ENCODE data around the gene CNTNAP2. TPM values are rescaled to one million over a fixed set of nuclear protein-coding genes. Genes with fewer than 3 reads are reported as not detected.

Gene CNTNAP2
- total RNA-seq, 2 donors from 2014 or later = 171 to 228 TPM

DNA sequence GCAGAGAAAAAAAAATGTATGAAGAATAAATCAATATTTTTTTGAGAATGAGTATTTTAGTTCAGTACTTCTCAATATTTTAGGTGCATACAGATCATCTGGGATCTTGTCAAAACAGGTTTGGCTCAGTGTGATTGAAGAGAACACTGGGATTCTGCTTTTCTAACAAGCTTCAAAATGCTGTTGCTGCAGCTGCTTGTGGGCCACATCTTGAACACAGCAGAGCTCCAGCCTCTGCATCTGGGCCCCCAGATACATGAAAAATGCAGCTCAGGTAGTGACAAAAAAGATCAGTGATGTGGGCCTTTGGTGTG is 1296.9 kb downstream of the CNTNAP2 start:
- no peak overlapping the region for H3K27ac Mint-ChIP-seq
- Histone ChIP-seq H3K27ac (ENCODE audit: low read depth, low read length) (no peak overlapping the region), H3K9ac (ENCODE audit: extremely low read depth, low read length, poor library complexity, severe bottlenecking) (no peak overlapping the region), H3K4me1 (ENCODE audit: control insufficient read depth, insufficient read depth, low read length) (peaks cover 4% of the 10 kb centered on the region), H3K36me3 (ENCODE audit: control insufficient read depth, insufficient read depth, low read length) (no peaks in the 10 kb centered on the region), H3K27me3 (ENCODE audit: control insufficient read depth, insufficient read depth, low read length, poor library complexity, severe bottlenecking) (no peaks in the 10 kb centered on the region), H3K4me3 (ENCODE audit: low read length) (no peak overlapping the region), H3K9me3 (ENCODE audit: control insufficient read depth, low read length) (no peaks in the 10 kb centered on the region)
- H3K36me3 Mint-ChIP-seq (ENCODE audit: low read depth) = no peaks in the 10 kb centered on the region
- TF ChIP-seq, protein P1, sequence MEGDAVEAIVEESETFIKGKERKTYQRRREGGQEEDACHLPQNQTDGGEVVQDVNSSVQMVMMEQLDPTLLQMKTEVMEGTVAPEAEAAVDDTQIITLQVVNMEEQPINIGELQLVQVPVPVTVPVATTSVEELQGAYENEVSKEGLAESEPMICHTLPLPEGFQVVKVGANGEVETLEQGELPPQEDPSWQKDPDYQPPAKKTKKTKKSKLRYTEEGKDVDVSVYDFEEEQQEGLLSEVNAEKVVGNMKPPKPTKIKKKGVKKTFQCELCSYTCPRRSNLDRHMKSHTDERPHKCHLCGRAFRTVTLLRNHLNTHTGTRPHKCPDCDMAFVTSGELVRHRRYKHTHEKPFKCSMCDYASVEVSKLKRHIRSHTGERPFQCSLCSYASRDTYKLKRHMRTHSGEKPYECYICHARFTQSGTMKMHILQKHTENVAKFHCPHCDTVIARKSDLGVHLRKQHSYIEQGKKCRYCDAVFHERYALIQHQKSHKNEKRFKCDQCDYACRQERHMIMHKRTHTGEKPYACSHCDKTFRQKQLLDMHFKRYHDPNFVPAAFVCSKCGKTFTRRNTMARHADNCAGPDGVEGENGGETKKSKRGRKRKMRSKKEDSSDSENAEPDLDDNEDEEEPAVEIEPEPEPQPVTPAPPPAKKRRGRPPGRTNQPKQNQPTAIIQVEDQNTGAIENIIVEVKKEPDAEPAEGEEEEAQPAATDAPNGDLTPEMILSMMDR (conservative IDR thresholded peaks at IDR 0.05) = no peak
- DNase-seq = no peak
- H3K27me3 Mint-ChIP-seq (ENCODE audit: insufficient read depth) = no peaks in the 10 kb centered on the region
- H3K4me3 Mint-ChIP-seq = no peak overlapping the region
- peaks cover 7% of the 10 kb centered on the region for H3K9me3 Mint-ChIP-seq
- H3K4me1 Mint-ChIP-seq = peaks cover 4% of the 10 kb centered on the region

GRCh38 chr7:147415991-147416390 is 1299.4 kb downstream of the CNTNAP2 start:
- H3K9ac ChIP-seq (ENCODE audit: extremely low read depth, low read length, poor library complexity, severe bottlenecking) = no peak overlapping the region
- H3K36me3 ChIP-seq (ENCODE audit: control insufficient read depth, insufficient read depth, low read length) = no peaks in the 10 kb centered on the region
- no peak for DNase-seq
- no peak overlapping the region for H3K4me3 ChIP-seq (ENCODE audit: low read length)
- peaks cover 7% of the 10 kb centered on the region for H3K4me1 Mint-ChIP-seq
- peaks cover 4% of the 10 kb centered on the region for H3K4me1 ChIP-seq (ENCODE audit: control insufficient read depth, insufficient read depth, low read length)
- WGBS, 2 experiments (ENCODE audit: insufficient coverage in 1 of 2, insufficient read length in 1 of 2) = 94 to 100% methylated on average over 1 of the region's 1 CpG
- H3K27me3 Mint-ChIP-seq (ENCODE audit: insufficient read depth) = no peaks in the 10 kb centered on the region
- no peak overlapping the region for H3K27ac ChIP-seq (ENCODE audit: low read depth, low read length)
- H3K36me3 Mint-ChIP-seq (ENCODE audit: low read depth) = no peaks in the 10 kb centered on the region
- H3K9me3 Mint-ChIP-seq = peaks cover 7% of the 10 kb centered on the region
- H3K9me3 ChIP-seq (ENCODE audit: control insufficient read depth, low read length) = no peaks in the 10 kb centered on the region
- H3K27ac Mint-ChIP-seq = no peak overlapping the region
- TF ChIP-seq, protein P1 (conservative IDR thresholded peaks at IDR 0.05) = no peak
- no peaks in the 10 kb centered on the region for H3K27me3 ChIP-seq (ENCODE audit: control insufficient read depth, insufficient read depth, low read length, poor library complexity, severe bottlenecking)
- no peak overlapping the region for H3K4me3 Mint-ChIP-seq

- H3K4me3 ChIP-seq (ENCODE audit: low read length) = no peak overlapping the region
- no peaks in the 10 kb centered on the region for H3K36me3 Mint-ChIP-seq (ENCODE audit: low read depth)
- H3K9me3 ChIP-seq (ENCODE audit: control insufficient read depth, low read length) = no peaks in the 10 kb centered on the region
- H3K27me3 Mint-ChIP-seq (ENCODE audit: insufficient read depth) = no peaks in the 10 kb centered on the region
- no peaks in the 10 kb centered on the region for H3K36me3 ChIP-seq (ENCODE audit: control insufficient read depth, insufficient read depth, low read length)
- TF ChIP-seq, protein P1 (conservative IDR thresholded peaks at IDR 0.05) = no peak
- no peak overlapping the region for H3K9ac ChIP-seq (ENCODE audit: extremely low read depth, low read length, poor library complexity, severe bottlenecking)
- peaks cover 7% of the 10 kb centered on the region for H3K9me3 Mint-ChIP-seq
- no peak overlapping the region for H3K27ac Mint-ChIP-seq
- 50 to 89% methylated on average over 1 to 3 of the region's 3 CpGs for WGBS, 2 experiments (ENCODE audit: insufficient coverage in 1 of 2, insufficient read length in 1 of 2)
- no peak overlapping the region for H3K4me3 Mint-ChIP-seq
- no peak overlapping the region for H3K27ac ChIP-seq (ENCODE audit: low read depth, low read length)
- no peaks in the 10 kb centered on the region for H3K27me3 ChIP-seq (ENCODE audit: control insufficient read depth, insufficient read depth, low read length, poor library complexity, severe bottlenecking)
- peak; percentile 56 for DNase-seq
- peaks cover 3% of the 10 kb centered on the region for H3K4me1 Mint-ChIP-seq
- no peaks in the 10 kb centered on the region for H3K4me1 ChIP-seq (ENCODE audit: control insufficient read depth, insufficient read depth, low read length)
These were observed 1302.4 kb downstream of the CNTNAP2 start for GRCh38 chr7:147418966-147419365.
